Lower leg skin (tissue), 3 donors: ENCODE results near the gene HERC2.

Source experiments
- CTCF ChIP-seq, 3 donors: fragments of 450-650 bp; IDR thresholded peaks; one replicate each; pipeline ENCODE4 v1.5.1; 2016; ENCODE audit warnings: antibody characterized with exemption in 3 of 3, mild to moderate bottlenecking in 3 of 3, moderate library complexity in 2 of 3
- POLR2A ChIP-seq, 2 donors: fragments of 450-650 bp; IDR thresholded peaks; one replicate each; pipeline ENCODE4 v1.6.1; 2016 to 2017; ENCODE audit warnings: antibody characterized with exemption in 2 of 2, mild to moderate bottlenecking in 1 of 2, moderate library complexity in 1 of 2

- TF ChIP-seq CTCF (IDR thresholded peaks at IDR 0.05) (no peak), POLR2A (IDR thresholded peaks at IDR 0.05) (no peak)
Measured at GRCh38 chr15:28068930-28069329, 253.0 kb downstream of the HERC2 start.
